Thymus (tissue), 11 donors: ENCODE results near the gene CFAP97. TPM values are rescaled to one million over a fixed set of nuclear protein-coding genes. Genes with fewer than 3 reads are reported as not detected.
"Not testable (repeated sequence)": the region's sequence is repeated elsewhere in the genome, so short reads cannot be mapped to it uniquely, and the experiment has no call there.

Source experiments
- DNase-seq, 9 donors: peaks; one replicate each; pipeline ENCODE4 v3.0.0-alpha.2; 2013; ENCODE audit warnings: low spot score in 9 of 9, low read depth in 6 of 9, missing footprints in 1 of 9
- H3K27ac ChIP-seq, 2 donors: one replicate each; pipeline ENCODE4 v1.5.1; 2013; ENCODE audit warnings: control low read depth in 1 of 2, low read depth in 1 of 2, low read length in 1 of 2, mild to moderate bottlenecking in 1 of 2, moderate library complexity in 1 of 2
- H3K27me3 ChIP-seq, 2 donors: one replicate each; pipeline ENCODE4 v1.5.1; 2013; ENCODE audit warnings: low read length in 1 of 2; ENCODE audit not compliant: control insufficient read depth in 2 of 2, insufficient read depth in 1 of 2
- H3K36me3 ChIP-seq, 2 donors: one replicate each; pipeline ENCODE4 v1.5.1; 2013; ENCODE audit warnings: low read length in 1 of 2, mild to moderate bottlenecking in 1 of 2, moderate library complexity in 1 of 2; ENCODE audit not compliant: control insufficient read depth in 2 of 2, insufficient read depth in 2 of 2
- H3K4me1 ChIP-seq, 2 donors: one replicate each; pipeline ENCODE4 v1.5.1; 2013; ENCODE audit warnings: low read length in 2 of 2; ENCODE audit not compliant: control insufficient read depth in 2 of 2, insufficient read depth in 2 of 2
- H3K4me3 ChIP-seq, 2 donors: one replicate each; pipeline ENCODE4 v1.5.1; 2013; ENCODE audit warnings: low read length in 2 of 2, control low read depth in 1 of 2, mild to moderate bottlenecking in 1 of 2
- H3K9me3 ChIP-seq, 2 donors: one replicate each; pipeline ENCODE4 v1.5.1; 2013; ENCODE audit warnings: low read length in 1 of 2, mild to moderate bottlenecking in 1 of 2; ENCODE audit not compliant: control insufficient read depth in 2 of 2, insufficient read depth in 1 of 2
- WGBS: extraction: QIAGEN DNeasy Blood & Tissue Kit; methylation state at CpG from one replicate; pipeline ENCODE4 v1.1.7; 2013; 5-methylcytosine and 5-hydroxymethylcytosine counted together
- polyA plus RNA-seq: library from polyadenylated mRNA; stranded (reverse); fragments of 200-250 nt; gene quantifications from one replicate; pipeline ENCODE4 v1.2.3, GENCODE V29; 2013
- total RNA-seq: library from RNA; stranded (reverse); fragments of 120-200 nt; gene quantifications from one replicate; pipeline ENCODE4 v1.2.4, GENCODE V29; 2013
- donor health status: healthy.

CFAP97 gene
- total and polyA plus RNA-seq, 2 donors, result 9.5 to 12.8 TPM

GRCh38 chr4:185122681-185123345, 81.0 kb downstream of the CFAP97 start:
- Histone ChIP-seq H3K9me3 (peaks cover 2 to 17% of the 10 kb centered on the region in 2 donors), H3K4me1 (no peaks in the 10 kb centered on the region), H3K27ac (no peak overlapping the region), H3K27me3 (peaks cover 24 to 42% of the 10 kb centered on the region in 2 donors), H3K4me3 (no peak overlapping the region), H3K36me3 (no peaks in the 10 kb centered on the region)
- no peak for DNase-seq
- 76% methylated on average over 6 of the region's 6 CpGs for WGBS

- no peak overlapping the region for H3K27ac ChIP-seq
- WGBS, result 93% methylated on average over 6 of the region's 6 CpGs
- H3K36me3 ChIP-seq, result no peaks in the 10 kb centered on the region
- no peak for DNase-seq
- H3K4me1 ChIP-seq, result no peaks in the 10 kb centered on the region
- no peaks in the 10 kb centered on the region for H3K9me3 ChIP-seq
- peaks cover 6 to 21% of the 10 kb centered on the region in 2 donors for H3K27me3 ChIP-seq
- no peak overlapping the region for H3K4me3 ChIP-seq
These were observed 83.2 kb downstream of the CFAP97 start for GRCh38 chr4:185120631-185120946.

GRCh38 chr4:185119927-185120630, 83.7 kb downstream of the CFAP97 start:
- 92% methylated on average over 3 of the region's 3 CpGs for WGBS
- Histone ChIP-seq H3K4me3 (no peak overlapping the region), H3K4me1 (no peaks in the 10 kb centered on the region), H3K27me3 (peaks cover 4 to 16% of the 10 kb centered on the region in 2 donors), H3K9me3 (no peaks in the 10 kb centered on the region), H3K27ac (no peak overlapping the region), H3K36me3 (no peaks in the 10 kb centered on the region)
- no peak for DNase-seq

GRCh38 chr4:185119467-185119866, 84.3 kb downstream of the CFAP97 start:
- H3K27me3 ChIP-seq, result peaks cover 0 to 12% of the 10 kb centered on the region in 2 donors
- H3K4me1 ChIP-seq, H3K9me3 ChIP-seq, H3K36me3 ChIP-seq, H3K4me3 ChIP-seq, DNase-seq, H3K27ac ChIP-seq: not testable (repeated sequence)
- 94% methylated on average over 5 of the region's 5 CpGs for WGBS

GRCh38 chr4:185118876-185119275, 84.9 kb downstream of the CFAP97 start:
- H3K27ac ChIP-seq, result no peak overlapping the region
- H3K4me3 ChIP-seq, result no peak overlapping the region
- no peaks in the 10 kb centered on the region for H3K4me1 ChIP-seq
- 96% methylated on average over 7 of the region's 7 CpGs for WGBS
- H3K27me3 ChIP-seq, result peaks cover 0 to 12% of the 10 kb centered on the region in 2 donors
- H3K9me3 ChIP-seq, result no peaks in the 10 kb centered on the region
- DNase-seq, result no peak
- no peaks in the 10 kb centered on the region for H3K36me3 ChIP-seq

GRCh38 chr4:185117300-185117934, 86.4 kb downstream of the CFAP97 start:
- Histone ChIP-seq H3K36me3 (no peaks in the 10 kb centered on the region), H3K9me3 (no peaks in the 10 kb centered on the region), H3K27ac (no peak overlapping the region), H3K4me3 (no peak overlapping the region), H3K4me1 (no peaks in the 10 kb centered on the region), H3K27me3 (peaks cover 0 to 8% of the 10 kb centered on the region in 2 donors)
- 95% methylated on average over 7 of the region's 7 CpGs for WGBS
- no peak for DNase-seq

GRCh38 chr4:185115827-185116232, 88.0 kb downstream of the CFAP97 start:
- Histone ChIP-seq H3K4me3 (no peak overlapping the region), H3K27me3 (peaks cover 0 to 6% of the 10 kb centered on the region in 2 donors), H3K36me3 (no peaks in the 10 kb centered on the region), H3K4me1 (no peaks in the 10 kb centered on the region), H3K27ac (no peak overlapping the region), H3K9me3 (no peaks in the 10 kb centered on the region)
- WGBS, result 32% methylated on average over 9 of the region's 9 CpGs
- peak; percentile 22 to 80 (median 46) for DNase-seq

GRCh38 chr4:185113340-185113739, 90.5 kb downstream of the CFAP97 start:
- Histone ChIP-seq H3K36me3 (no peaks in the 10 kb centered on the region), H3K4me3 (no peak overlapping the region), H3K27me3 (no peaks in the 10 kb centered on the region), H3K4me1 (no peaks in the 10 kb centered on the region), H3K9me3 (no peaks in the 10 kb centered on the region), H3K27ac (no peak overlapping the region)
- DNase-seq, result no peak
- 98% methylated on average over 2 of the region's 2 CpGs for WGBS

GRCh38 chr4:185112104-185112503, 91.7 kb downstream of the CFAP97 start:
- 85% methylated on average over 2 of the region's 2 CpGs for WGBS
- Histone ChIP-seq H3K27me3 (no peaks in the 10 kb centered on the region), H3K4me1 (no peaks in the 10 kb centered on the region), H3K4me3 (no peak overlapping the region), H3K9me3 (no peaks in the 10 kb centered on the region), H3K36me3 (no peaks in the 10 kb centered on the region), H3K27ac (no peak overlapping the region)
- no peak for DNase-seq
